Neural crest cell (in vitro differentiated cells): Measurements from ENCODE around the gene CHD9. TPM values are rescaled to one million over a fixed set of nuclear protein-coding genes. Genes with fewer than 3 reads are reported as not detected.

Experiments
- DNase-seq: peaks from one replicate; pipeline ENCODE4 v3.0.0; 2021; ENCODE audit warnings: low read depth, mixed read lengths, low spot score
- H3K27ac Mint-ChIP-seq: one replicate; pipeline ENCODE4 v1.8.0; 2021; ENCODE audit warnings: mild to moderate bottlenecking, mixed read lengths; ENCODE audit not compliant: unreplicated experiment
- H3K27me3 Mint-ChIP-seq: 2 replicates; pipeline ENCODE4 v1.8.0; 2021; ENCODE audit warnings: low read depth, mild to moderate bottlenecking, mixed read lengths
- H3K36me3 Mint-ChIP-seq: 2 replicates; pipeline ENCODE4 v1.8.0; 2021; ENCODE audit warnings: low read depth, mild to moderate bottlenecking, mixed read lengths
- H3K4me1 Mint-ChIP-seq: 2 replicates; pipeline ENCODE4 v1.8.0; 2021; ENCODE audit warnings: mixed read lengths
- H3K4me3 Mint-ChIP-seq: one replicate; pipeline ENCODE4 v1.8.0; 2021; ENCODE audit warnings: mild to moderate bottlenecking, mixed read lengths
- H3K9me3 Mint-ChIP-seq: 2 replicates; pipeline ENCODE4 v1.8.0; 2021; ENCODE audit warnings: mixed read lengths
- CTCF ChIP-seq: fragments of 200-600 bp; sonication (generic); conservative IDR thresholded peaks from 2 replicates; pipeline ENCODE4 v1.5.0; 2021; ENCODE audit warnings: antibody characterized with exemption, mild to moderate bottlenecking
- total RNA-seq: library from RNA; stranded (reverse); gene quantifications from 2 replicates; pipeline ENCODE4 v1.2.1, GENCODE V29; 2021

Gene CHD9
- total RNA-seq, 1 donor from 2014 or later: 76.0 TPM

DNA sequence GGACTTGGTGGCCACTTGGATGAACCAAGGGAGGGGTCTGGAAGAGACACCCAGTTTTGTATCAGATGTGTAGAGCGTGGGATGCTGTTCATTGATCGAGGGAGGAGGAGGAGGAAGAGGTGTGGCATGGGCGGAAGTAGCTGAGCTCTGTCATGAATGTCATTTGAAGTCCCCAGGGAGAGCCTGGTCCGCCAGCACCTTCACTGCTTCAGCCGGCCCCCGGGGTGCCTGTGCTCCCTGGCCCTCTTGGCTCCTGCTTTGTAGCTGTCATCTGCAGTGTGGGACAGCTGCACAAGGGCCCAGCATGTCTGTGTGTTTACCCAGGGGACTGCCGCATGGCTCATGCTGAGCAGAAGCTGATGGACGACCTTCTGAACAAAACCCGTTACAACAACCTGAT lies 304.1 kb downstream of the CHD9 start:
- H3K9me3 Mint-ChIP-seq: no peaks in the 10 kb centered on the region
- no peaks in the 10 kb centered on the region for H3K27me3 Mint-ChIP-seq
- no peak for TF ChIP-seq CTCF
- no peaks in the 10 kb centered on the region for H3K4me1 Mint-ChIP-seq
- no peak overlapping the region for H3K4me3 Mint-ChIP-seq
- H3K27ac Mint-ChIP-seq: peak overlapping the region; percentile 91
- DNase-seq: no peak
- H3K36me3 Mint-ChIP-seq: no peaks in the 10 kb centered on the region

GRCh38 chr16:53369921-53370320 lies 315.1 kb downstream of the CHD9 start:
- H3K9me3 Mint-ChIP-seq: no peaks in the 10 kb centered on the region
- H3K27ac Mint-ChIP-seq: no peak overlapping the region
- no peaks in the 10 kb centered on the region for H3K4me1 Mint-ChIP-seq
- H3K4me3 Mint-ChIP-seq: no peak overlapping the region
- H3K27me3 Mint-ChIP-seq: peaks cover 2% of the 10 kb centered on the region
- no peaks in the 10 kb centered on the region for H3K36me3 Mint-ChIP-seq
- no peak for TF ChIP-seq CTCF
- no peak for DNase-seq

- Mint-ChIP-seq H3K27me3 (peaks cover 2% of the 10 kb centered on the region), H3K9me3 (no peaks in the 10 kb centered on the region), H3K27ac (no peak overlapping the region), H3K4me3 (no peak overlapping the region), H3K4me1 (no peaks in the 10 kb centered on the region), H3K36me3 (no peaks in the 10 kb centered on the region)
- no peak for TF ChIP-seq CTCF
- DNase-seq: no peak
Measured at GRCh38 chr16:53370827-53371226, 316.0 kb downstream of the CHD9 start.

DNA sequence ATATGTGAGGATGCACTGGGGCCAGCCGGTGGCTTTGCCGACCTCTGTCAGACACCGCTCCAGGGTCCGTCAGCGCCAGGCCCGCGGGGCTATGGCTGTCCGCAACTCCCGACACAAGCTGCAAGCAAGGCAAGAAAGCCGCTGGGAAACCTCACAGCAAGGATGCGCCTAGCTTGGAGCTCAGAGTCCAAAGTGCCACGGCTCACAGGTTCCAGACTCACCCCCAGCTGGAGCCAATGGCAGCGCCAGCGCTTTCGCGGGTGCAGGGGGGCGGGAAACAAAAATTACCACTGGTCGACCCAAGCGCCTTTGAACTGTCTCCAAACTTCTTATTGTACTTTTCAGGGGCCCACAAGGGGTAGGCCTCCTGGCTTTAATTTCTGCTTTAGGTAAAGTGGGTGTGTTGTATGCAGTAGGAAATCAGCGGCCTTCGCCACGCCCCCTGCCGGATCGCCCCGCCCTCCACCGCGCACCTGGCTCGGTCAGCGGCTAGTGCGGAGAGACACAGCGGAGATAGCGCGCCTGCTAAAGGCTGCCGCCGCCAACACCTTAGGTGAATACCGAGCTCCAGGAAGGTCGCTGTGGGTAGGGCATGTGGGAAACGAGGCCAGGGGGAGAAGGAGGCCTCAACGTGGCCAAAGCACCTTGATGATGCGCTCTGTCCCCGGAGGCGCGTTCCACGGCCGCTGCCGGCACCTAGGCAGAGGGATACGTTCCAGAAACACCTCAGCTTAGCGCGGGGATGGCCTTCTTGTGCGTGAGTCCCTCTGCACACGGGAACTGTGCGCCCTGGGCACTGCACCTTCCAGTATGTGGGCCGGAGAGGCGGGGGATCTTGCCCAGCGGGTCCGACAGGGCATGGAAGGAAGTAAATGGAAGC lies 318.4 kb downstream of the CHD9 start:
- H3K4me3 Mint-ChIP-seq: no peak overlapping the region
- H3K27ac Mint-ChIP-seq: no peak overlapping the region
- no peaks in the 10 kb centered on the region for H3K36me3 Mint-ChIP-seq
- H3K4me1 Mint-ChIP-seq: no peaks in the 10 kb centered on the region
- no peak for DNase-seq
- TF ChIP-seq CTCF: no peak
- H3K27me3 Mint-ChIP-seq: peaks cover 2% of the 10 kb centered on the region
- H3K9me3 Mint-ChIP-seq: no peaks in the 10 kb centered on the region

DNA sequence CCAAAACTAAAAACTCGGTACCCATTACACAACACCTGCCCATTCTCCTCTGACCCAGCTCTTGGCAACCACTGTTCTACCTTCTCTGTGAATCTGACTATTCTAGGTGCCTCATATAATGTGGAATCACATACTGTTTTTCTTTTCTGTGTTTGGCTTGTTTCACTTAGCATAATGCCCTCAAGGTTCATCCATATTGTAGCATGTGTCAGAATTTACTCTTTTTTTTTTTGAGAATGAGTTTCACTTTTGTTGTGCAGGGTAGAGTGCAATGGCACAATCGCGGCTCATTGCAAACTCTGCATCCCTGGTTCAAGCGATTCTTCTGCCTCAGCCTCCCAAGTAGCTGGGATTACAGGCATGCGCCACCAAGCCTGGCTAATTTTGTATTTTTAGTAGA lies 320.0 kb downstream of the CHD9 start:
- TF ChIP-seq CTCF: no peak
- H3K36me3 Mint-ChIP-seq: no peaks in the 10 kb centered on the region
- H3K4me1 Mint-ChIP-seq: no peaks in the 10 kb centered on the region
- H3K9me3 Mint-ChIP-seq: no peaks in the 10 kb centered on the region
- H3K27me3 Mint-ChIP-seq: peaks cover 2% of the 10 kb centered on the region
- DNase-seq: no peak
- H3K27ac Mint-ChIP-seq: no peak overlapping the region
- H3K4me3 Mint-ChIP-seq: no peak overlapping the region
